GM12892 (cell line): Measurements from ENCODE around the gene ANKRD11.

ENCODE experiments used
- POLR2A ChIP-seq: IDR thresholded peaks from 2 replicates; pipeline ENCODE4 v1.6.1; 2011; ENCODE audit warnings: low read depth, low read length, control low read depth
- POLR2AphosphoS5 ChIP-seq: IDR thresholded peaks from 2 replicates; pipeline ENCODE4 v1.6.1; 2011; ENCODE audit warnings: low read depth, low read length, control low read depth
- TAF1 ChIP-seq: IDR thresholded peaks from 2 replicates; pipeline ENCODE4 v1.6.1; 2011; ENCODE audit warnings: low read depth, mild to moderate bottlenecking, control low read depth, low read length, borderline replicate concordance

GRCh38 chr16:89452241-89452640 lies 38.1 kb downstream of the ANKRD11 start:
- no peak for TF ChIP-seq POLR2A
- no peak for TF ChIP-seq POLR2AphosphoS5
- no peak for TF ChIP-seq TAF1
